Stimulated activated CD4-positive, alpha-beta T cell treated with anti-CD3 and anti-CD28 coated beads, TNF-alpha, amount 100 ng/mL, for 4 hours (primary cell): Measurements from ENCODE around the gene DIRAS1.

ENCODE experiments used
- DNase-seq, 3 experiments: peaks; one replicate each; pipeline ENCODE4 v3.0.0-alpha.2; 2020; ENCODE audit warnings: low read depth in 3 of 3

DIRAS1 gene

DNA sequence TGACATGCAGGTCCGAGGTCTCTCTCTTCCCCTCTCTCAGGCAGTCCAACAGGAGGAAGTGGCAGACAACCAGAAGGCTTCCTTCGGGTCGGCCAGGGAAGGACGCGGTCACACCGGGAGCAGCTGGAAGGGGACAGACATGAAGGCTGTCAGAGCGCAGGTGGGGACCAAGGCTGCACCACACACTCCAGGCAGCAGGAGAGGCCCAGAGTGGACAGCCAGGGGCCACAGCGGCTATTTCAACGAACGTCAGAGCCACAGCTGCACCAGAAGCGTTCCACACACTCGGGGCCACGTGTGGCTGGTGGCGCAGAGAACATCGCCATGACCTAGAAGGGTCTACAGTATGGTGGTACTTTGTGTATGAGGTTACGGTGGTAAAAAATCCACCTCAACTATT lies 34.6 kb upstream of the DIRAS1 start:
- no peak for DNase-seq

- no peak for DNase-seq
Measured at GRCh38 chr19:2755448-2755705, 34.2 kb upstream of the DIRAS1 start.

GRCh38 chr19:2754659-2755447 lies 33.7 kb upstream of the DIRAS1 start:
- DNase-seq: no peak

DNA sequence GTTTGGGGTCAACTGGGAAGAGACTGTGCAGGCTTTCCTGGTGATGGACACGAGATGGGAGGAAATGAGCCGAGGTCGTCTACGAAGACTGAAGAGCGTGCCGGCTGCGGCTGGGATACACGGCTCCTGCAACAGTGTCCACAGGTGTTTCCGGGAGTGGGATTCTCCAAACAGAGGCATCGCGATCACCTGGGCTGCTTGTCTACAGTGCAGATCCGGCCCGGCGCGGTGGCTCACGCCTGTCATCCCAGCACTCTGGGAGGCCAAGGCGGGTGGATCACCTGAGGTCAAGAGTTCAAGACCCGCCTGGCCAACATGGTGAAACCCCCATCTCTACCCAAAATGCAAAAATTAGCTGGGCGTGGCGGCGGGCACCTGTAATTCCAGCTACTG lies 30.3 kb upstream of the DIRAS1 start:
- DNase-seq: no peak

GRCh38 chr19:2750808-2751437 lies 29.8 kb upstream of the DIRAS1 start:
- DNase-seq: no peak

GRCh38 chr19:2747349-2747748 lies 26.2 kb upstream of the DIRAS1 start:
- DNase-seq: no peak

DNA sequence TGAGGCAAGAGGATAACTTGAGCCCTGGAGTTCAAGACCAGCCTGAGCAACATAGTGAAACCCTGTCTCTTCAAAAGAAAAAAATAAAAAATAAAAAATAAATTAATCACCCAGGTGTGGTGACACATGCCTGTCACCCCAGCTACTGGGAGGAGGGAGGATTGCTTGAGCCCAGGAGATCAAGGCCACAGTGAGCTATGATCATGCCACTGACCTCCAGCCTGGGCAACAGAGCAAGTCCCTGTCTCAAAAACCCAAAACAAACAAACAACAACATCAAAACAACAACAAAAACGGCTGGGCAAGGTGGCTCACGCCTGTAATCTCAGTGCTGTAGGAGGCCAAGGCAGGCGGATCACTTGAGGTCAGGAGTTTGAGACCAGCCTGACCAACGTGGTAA lies 22.9 kb upstream of the DIRAS1 start:
- no peak for DNase-seq

GRCh38 chr19:2743099-2743498 lies 21.9 kb upstream of the DIRAS1 start:
- no peak for DNase-seq

DNA sequence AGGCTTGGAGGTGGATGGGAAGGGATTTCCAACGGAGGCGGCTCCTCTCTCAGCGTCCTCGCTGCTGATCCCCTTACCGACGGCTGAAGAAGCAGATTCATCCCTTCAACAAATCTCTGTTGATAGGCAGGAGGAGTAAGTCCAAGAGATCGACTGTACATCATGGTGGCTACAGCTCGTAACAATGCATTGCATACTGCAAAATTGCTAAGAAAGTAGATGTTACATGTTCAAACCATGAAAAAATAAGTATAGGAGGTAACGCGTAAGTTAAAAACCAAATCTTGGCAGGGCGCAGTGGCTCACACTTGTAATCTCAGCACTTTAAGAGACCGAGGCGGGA lies 19.1 kb upstream of the DIRAS1 start:
- no peak for DNase-seq

- DNase-seq: peak; percentile 98 to 99 (median 99)
Measured at GRCh38 chr19:2739602-2740313, 18.6 kb upstream of the DIRAS1 start, which contains the start of gene SLC39A3. Gene SLC39A3, minus strand, starts transcription at chr19:2740017. Its CDS starts 2,760 bp downstream, at chr19:2737257.

GRCh38 chr19:2736550-2737190 lies 15.5 kb upstream of the DIRAS1 start:
- no peak for DNase-seq

GRCh38 chr19:2735374-2735773 lies 14.2 kb upstream of the DIRAS1 start:
- no peak for DNase-seq

- DNase-seq: no peak
Measured at GRCh38 chr19:2734589-2735288, 13.6 kb upstream of the DIRAS1 start.

- no peak for DNase-seq
Measured at GRCh38 chr19:2733930-2734588, 12.9 kb upstream of the DIRAS1 start.

GRCh38 chr19:2732883-2733282 lies 11.7 kb upstream of the DIRAS1 start:
- no peak for DNase-seq

DNA sequence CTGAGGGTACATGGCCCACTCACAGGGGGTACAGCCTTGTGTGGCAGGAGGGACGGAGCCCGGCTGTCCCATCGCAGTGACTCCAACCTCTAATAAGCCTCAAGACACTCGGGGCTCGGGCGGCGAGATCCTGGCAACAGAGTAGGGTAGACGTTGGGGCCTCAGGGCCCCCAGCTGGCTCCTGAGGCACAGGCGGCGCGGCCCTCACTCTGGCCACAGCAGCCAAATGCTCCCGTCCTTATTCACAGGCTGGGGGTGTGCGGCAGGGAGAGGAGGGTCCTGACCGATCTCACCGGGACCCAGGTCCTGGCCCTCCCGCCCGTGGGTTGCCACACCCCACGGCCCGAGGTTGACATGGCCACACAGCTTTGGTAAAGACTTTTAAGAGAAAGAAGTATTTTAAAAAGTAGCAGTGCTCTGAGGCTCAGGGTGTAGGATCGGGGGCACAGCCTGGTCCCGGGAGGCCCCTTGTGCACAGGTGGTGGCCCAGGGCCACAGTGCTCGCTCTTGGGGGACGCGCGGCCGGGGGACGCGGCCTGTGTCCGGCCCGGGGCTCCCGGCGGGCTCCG lies 11.1 kb upstream of the DIRAS1 start:
- no peak for DNase-seq

DNA sequence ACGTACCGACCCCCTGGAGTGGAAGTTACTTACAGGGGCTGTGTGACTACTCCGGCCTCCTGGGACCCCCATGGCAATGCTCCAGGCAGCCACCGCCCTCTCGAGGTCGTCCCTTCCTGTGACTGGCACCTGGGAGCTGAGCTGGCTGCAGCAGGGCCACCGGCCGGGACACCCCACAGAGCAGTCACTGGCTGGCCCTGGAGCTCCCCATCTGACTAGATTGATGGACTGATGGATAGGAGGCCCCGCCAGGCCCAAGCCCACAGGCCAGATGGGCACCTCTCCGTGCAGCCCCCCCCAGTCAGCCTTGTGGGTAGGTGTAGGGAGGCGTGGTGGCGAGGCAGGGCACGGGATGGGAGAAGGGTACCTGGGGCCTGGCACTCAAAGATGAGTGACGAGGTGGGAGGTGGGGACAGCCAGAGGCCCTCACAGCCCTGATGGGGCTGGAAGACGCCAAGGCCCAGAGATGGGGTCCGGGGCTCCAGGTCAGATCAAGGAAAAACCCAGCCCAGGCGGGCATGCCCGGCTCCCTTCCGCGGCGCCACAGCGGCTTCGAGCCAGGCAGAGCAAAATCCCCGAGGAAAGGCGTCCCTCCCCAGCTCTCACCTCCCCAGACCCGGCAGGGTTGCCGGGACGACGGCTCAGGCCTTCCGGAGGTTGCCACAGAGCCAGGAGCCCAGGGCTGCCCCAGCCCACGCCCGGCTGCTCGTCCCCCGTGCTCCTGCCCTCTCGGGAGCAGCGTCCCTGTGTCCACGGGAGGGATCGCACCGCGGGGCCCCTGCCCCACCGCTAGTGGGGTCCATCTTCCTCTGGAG lies 10.2 kb upstream of the DIRAS1 start:
- no peak for DNase-seq

GRCh38 chr19:2729943-2730818 lies 9.0 kb upstream of the DIRAS1 start:
- DNase-seq: no peak

GRCh38 chr19:2728783-2729387 lies 7.7 kb upstream of the DIRAS1 start:
- no peak for DNase-seq
